GM20000 (cell line): ENCODE measurements around the gene PSAP.

ENCODE experiments used
- DNase-seq: peaks from one replicate; pipeline ENCODE4 v3.0.0; 2012; ENCODE audit warnings: low spot score
- CTCF ChIP-seq: IDR thresholded peaks from 2 replicates; pipeline ENCODE4 v1.5.1; 2012; ENCODE audit warnings: mild to moderate bottlenecking, control low read depth; ENCODE audit errors: extremely low read depth, missing control alignments

Gene PSAP

GRCh38 chr10:71782221-71782916, 68.7 kb downstream of the PSAP start:
- no peak for TF ChIP-seq CTCF
- no peak for DNase-seq

GRCh38 chr10:71780719-71781118, 70.3 kb downstream of the PSAP start:
- no peak for DNase-seq
- TF ChIP-seq CTCF: no peak

GRCh38 chr10:71780156-71780555, 70.9 kb downstream of the PSAP start:
- no peak for TF ChIP-seq CTCF
- DNase-seq: no peak

- no peak for DNase-seq
Observed at GRCh38 chr10:71779641-71780040, 71.4 kb downstream of the PSAP start.

DNA sequence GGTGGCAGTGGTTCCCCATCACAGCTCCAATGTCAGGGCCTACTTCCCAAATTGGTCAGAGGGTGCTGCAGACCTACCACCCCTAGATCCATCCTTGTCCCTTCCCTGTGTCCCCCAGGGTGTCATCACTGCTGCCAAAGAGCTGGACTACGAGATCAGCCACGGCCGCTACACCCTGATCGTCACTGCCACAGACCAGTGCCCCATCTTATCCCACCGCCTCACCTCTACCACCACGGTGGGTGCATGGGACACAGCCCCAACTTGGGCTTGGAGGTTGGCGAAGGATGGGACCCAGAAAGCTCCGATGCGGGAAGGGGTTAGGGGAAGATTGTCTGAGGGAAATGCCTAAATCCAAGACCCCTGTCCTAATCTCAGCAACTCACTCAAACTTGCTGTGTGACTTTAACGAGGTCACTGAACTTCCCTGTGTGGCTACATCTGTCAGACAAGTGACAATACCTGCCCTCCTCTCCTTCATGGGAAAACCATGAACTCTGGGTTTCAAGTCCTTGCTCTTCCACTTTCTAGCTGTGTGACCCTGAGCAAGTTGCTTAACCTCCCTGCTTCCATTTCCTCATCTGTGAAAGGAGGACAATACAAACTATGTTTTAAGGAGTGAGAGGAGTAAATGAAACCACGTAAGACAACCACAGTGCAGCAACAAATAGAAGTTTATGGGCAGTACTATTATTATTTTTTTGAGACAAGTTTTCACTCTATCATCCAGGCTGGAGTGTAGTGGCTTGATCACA, 72.8 kb downstream of the PSAP start:
- TF ChIP-seq CTCF: no peak
- no peak for DNase-seq

More at GRCh38 chr10:71779641-71780040, 71.4 kb downstream of the PSAP start:
- TF ChIP-seq CTCF: no peak

- no peak for DNase-seq
Observed at GRCh38 chr10:71777213-71777985, 73.7 kb downstream of the PSAP start.

More at GRCh38 chr10:71777213-71777985, 73.7 kb downstream of the PSAP start:
- no peak for TF ChIP-seq CTCF
